ENCODE results near the gene PRKCE. TPM values are rescaled to one million over a fixed set of nuclear protein-coding genes. Genes with fewer than 3 reads are reported as not detected.

The PRKCE gene
- total and polyA plus RNA-seq, 4 experiments from 2014 or later: 1.8 to 21.7 (median 11.0) TPM

DNA sequence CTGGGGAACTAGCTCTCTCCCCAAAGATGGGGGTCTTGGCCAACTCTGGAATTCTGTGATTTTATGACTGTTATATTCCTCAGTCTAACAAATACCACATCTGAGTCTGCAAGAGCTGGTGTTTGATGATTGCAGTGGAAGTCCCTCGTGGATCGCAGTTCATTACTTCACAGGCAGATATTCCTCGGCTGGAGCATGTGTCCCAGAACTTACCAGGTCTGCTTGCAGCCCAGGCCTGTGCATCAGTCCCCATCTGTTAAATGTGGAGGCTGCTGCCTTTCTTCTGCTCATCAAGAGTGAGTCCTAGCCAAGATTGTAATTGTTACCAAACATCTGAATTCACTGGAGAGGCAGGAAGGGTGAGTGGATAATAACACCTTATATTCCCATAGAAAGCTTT lies 55.5 kb downstream of the PRKCE start:
- CTCF ChIA-PET (ENCODE audit: partially characterized antibody): no interaction called here
- Histone ChIP-seq H3K36me3 (ENCODE audit: insufficient read depth, low read length) (no peaks in the 10 kb centered on the region), H3K4me3 (ENCODE audit: low read length in 2 of 2) (no peak overlapping the region), H3K27me3 (ENCODE audit: insufficient read depth, low read length) (no peaks in the 10 kb centered on the region), H3K4me1 (ENCODE audit: insufficient read depth, low read length) (no peaks in the 10 kb centered on the region), H3K27ac (ENCODE audit: low read depth, low read length) (no peak overlapping the region), H3K9me3 (ENCODE audit: control insufficient read depth in 1 of 2, low read length in 2 of 2) (no peaks in the 10 kb centered on the region)
- Mint-ChIP-seq H3K9me3 (peaks cover 0 to 11% (median 3%) of the 10 kb centered on the region in 8 donors), H3K4me1 (peaks cover 0 to 1% (median 0%) of the 10 kb centered on the region in 4 donors), H3K36me3 (peaks cover 15 to 36% of the 10 kb centered on the region in 2 donors), H3K4me3 (no peak overlapping the region), H3K27me3 (no peaks in the 10 kb centered on the region), H3K27ac (no peak overlapping the region)
- DNase-seq: no peak
- intact Hi-C loops (cut with micrococcal nuclease): no loop called here
- POLR2A ChIA-PET (ENCODE audit: partially characterized antibody): no interaction called here

DNA sequence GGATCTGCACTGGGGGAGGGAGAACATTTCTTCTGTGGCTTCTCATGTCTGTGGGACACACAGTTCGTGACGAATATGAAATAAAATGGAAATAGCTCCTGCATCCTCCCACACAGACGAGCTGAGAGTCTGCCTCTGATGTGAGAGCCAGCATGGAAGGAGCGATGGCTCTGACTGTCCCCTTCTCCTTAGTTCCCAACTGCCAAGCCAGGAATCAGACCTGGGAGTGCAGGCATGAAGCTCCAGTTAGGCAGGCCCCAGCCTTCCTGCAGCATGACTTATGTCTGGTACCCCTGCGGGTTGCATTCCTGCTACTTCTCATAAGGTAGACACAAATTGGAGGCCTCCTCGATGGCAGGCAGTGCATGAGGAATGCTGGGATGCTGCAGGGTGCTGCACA lies 56.2 kb downstream of the PRKCE start:
- H3K9me3 ChIP-seq (ENCODE audit: control insufficient read depth in 1 of 2, low read length in 2 of 2): no peaks in the 10 kb centered on the region
- peaks cover 0 to 11% (median 3%) of the 10 kb centered on the region in 8 donors for H3K9me3 Mint-ChIP-seq
- CTCF ChIA-PET (ENCODE audit: partially characterized antibody): no interaction called here
- H3K4me1 ChIP-seq (ENCODE audit: insufficient read depth, low read length): no peaks in the 10 kb centered on the region
- intact Hi-C loops (cut with micrococcal nuclease): no loop called here
- H3K4me3 Mint-ChIP-seq: no peak overlapping the region
- peaks cover 18 to 40% of the 10 kb centered on the region in 2 donors for H3K36me3 Mint-ChIP-seq
- no peak for DNase-seq
- peaks cover 0 to 4% (median 2%) of the 10 kb centered on the region in 4 donors for H3K4me1 Mint-ChIP-seq
- H3K4me3 ChIP-seq (ENCODE audit: low read length in 2 of 2): no peak overlapping the region
- no peak overlapping the region for H3K27ac ChIP-seq (ENCODE audit: low read depth, low read length)
- no peaks in the 10 kb centered on the region for H3K27me3 ChIP-seq (ENCODE audit: insufficient read depth, low read length)
- no peaks in the 10 kb centered on the region for H3K27me3 Mint-ChIP-seq
- POLR2A ChIA-PET (ENCODE audit: partially characterized antibody): no interaction called here
- no peaks in the 10 kb centered on the region for H3K36me3 ChIP-seq (ENCODE audit: insufficient read depth, low read length)
- H3K27ac Mint-ChIP-seq: no peak overlapping the region

DNA sequence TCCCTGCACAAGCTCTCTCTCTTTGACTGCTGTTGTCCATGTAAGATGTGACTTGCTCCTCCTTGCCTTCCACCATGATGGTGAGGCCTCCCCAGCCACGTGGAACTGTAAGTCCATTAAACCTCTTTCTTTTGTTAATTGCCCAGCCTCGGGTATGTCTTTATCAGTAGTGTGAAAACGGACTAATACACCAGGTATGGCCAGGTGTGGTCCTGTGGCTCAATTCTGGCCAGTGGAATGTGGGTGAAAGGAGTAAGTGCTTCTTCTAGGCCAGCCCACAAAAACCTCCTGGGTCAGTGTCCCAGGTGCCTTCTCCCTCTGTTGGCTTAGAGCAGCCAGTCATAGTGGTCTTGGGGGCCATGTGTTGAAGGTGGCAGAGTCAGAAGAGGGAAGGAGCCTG lies 57.0 kb downstream of the PRKCE start:
- intact Hi-C loops (cut with micrococcal nuclease): no loop called here
- Mint-ChIP-seq H3K27ac (peak overlapping the region in 2 of 7 donors; percentile 37 to 84), H3K4me3 (no peak overlapping the region), H3K36me3 (peaks cover 18 to 41% of the 10 kb centered on the region in 2 donors), H3K4me1 (peaks cover 0 to 6% (median 4%) of the 10 kb centered on the region in 4 donors), H3K9me3 (peaks cover 0 to 11% (median 3%) of the 10 kb centered on the region in 8 donors), H3K27me3 (no peaks in the 10 kb centered on the region)
- CTCF ChIA-PET (ENCODE audit: partially characterized antibody): no interaction called here
- no peak overlapping the region for H3K27ac ChIP-seq (ENCODE audit: low read depth, low read length)
- H3K27me3 ChIP-seq (ENCODE audit: insufficient read depth, low read length): no peaks in the 10 kb centered on the region
- no peak overlapping the region for H3K4me3 ChIP-seq (ENCODE audit: low read length in 2 of 2)
- no peaks in the 10 kb centered on the region for H3K4me1 ChIP-seq (ENCODE audit: insufficient read depth, low read length)
- no peaks in the 10 kb centered on the region for H3K9me3 ChIP-seq (ENCODE audit: control insufficient read depth in 1 of 2, low read length in 2 of 2)
- POLR2A ChIA-PET (ENCODE audit: partially characterized antibody): no interaction called here
- H3K36me3 ChIP-seq (ENCODE audit: insufficient read depth, low read length): no peaks in the 10 kb centered on the region
- DNase-seq: no peak

DNA sequence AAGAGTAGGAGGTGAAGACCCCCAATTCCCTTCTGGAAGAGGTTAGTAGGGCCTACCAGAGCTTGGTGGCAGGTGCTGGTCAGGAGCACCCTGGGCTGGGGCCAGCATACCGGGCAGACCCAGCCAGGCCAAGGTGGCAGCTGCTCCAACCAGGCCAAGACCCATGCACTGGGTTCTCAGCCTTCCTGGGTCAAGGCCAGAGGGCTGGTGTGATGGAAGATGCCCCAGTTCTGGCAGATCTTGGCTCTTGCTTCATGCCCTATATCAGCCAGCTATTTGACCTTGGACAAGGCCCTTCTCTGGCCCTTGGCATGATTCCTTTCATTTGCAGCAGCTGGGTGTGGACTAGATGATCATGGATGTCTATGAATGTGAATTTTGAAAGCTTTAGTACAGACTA lies 57.7 kb downstream of the PRKCE start:
- ChIA-PET POLR2A (ENCODE audit: partially characterized antibody) (no interaction called here), CTCF (ENCODE audit: partially characterized antibody) (interaction anchor here (1.4 kb wide), 1 partner anchor 70 kb away, joined by 4 read pairs; no protein-coding TSS in a partner anchor)
- H3K27me3 ChIP-seq (ENCODE audit: insufficient read depth, low read length): no peaks in the 10 kb centered on the region
- H3K9me3 ChIP-seq (ENCODE audit: control insufficient read depth in 1 of 2, low read length in 2 of 2): no peaks in the 10 kb centered on the region
- Mint-ChIP-seq H3K27ac (no peak overlapping the region), H3K9me3 (peaks cover 0 to 13% (median 3%) of the 10 kb centered on the region in 8 donors), H3K27me3 (no peaks in the 10 kb centered on the region), H3K4me3 (no peak overlapping the region), H3K4me1 (peaks cover 0 to 6% (median 5%) of the 10 kb centered on the region in 4 donors), H3K36me3 (peaks cover 18 to 43% of the 10 kb centered on the region in 2 donors)
- intact Hi-C loops (cut with micrococcal nuclease): no loop called here
- no peak overlapping the region for H3K4me3 ChIP-seq (ENCODE audit: low read length in 2 of 2)
- H3K36me3 ChIP-seq (ENCODE audit: insufficient read depth, low read length): no peaks in the 10 kb centered on the region
- H3K27ac ChIP-seq (ENCODE audit: low read depth, low read length): no peak overlapping the region
- no peaks in the 10 kb centered on the region for H3K4me1 ChIP-seq (ENCODE audit: insufficient read depth, low read length)
- DNase-seq: no peak

DNA sequence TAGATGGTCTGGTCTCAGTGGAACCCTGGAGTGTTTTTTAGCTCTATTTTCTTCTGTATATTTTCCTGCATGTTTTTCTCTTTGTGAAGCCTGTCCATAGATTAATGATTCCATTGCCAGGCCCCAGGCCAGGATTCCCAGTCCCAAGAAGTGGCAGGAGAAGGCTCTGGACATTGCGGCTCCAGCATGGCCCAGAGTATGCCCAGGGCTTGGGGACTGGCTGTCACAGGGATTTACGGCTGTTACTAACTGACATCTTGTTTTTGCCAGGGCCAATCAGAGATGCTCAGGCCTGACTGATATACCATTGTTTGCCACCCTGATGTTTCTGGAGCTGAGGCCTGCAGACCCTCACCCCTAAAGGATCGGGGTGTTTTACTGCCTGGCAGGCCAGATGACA lies 59.0 kb downstream of the PRKCE start:
- H3K27me3 ChIP-seq (ENCODE audit: insufficient read depth, low read length): no peaks in the 10 kb centered on the region
- CTCF ChIA-PET (ENCODE audit: partially characterized antibody): no interaction called here
- H3K4me1 Mint-ChIP-seq: peaks cover 0 to 14% (median 5%) of the 10 kb centered on the region in 4 donors
- intact Hi-C loops (cut with micrococcal nuclease): no loop called here
- no peaks in the 10 kb centered on the region for H3K9me3 ChIP-seq (ENCODE audit: control insufficient read depth in 1 of 2, low read length in 2 of 2)
- no peak overlapping the region for H3K27ac ChIP-seq (ENCODE audit: low read depth, low read length)
- H3K36me3 ChIP-seq (ENCODE audit: insufficient read depth, low read length): no peaks in the 10 kb centered on the region
- no peak for DNase-seq
- no peak overlapping the region for H3K4me3 Mint-ChIP-seq
- H3K27me3 Mint-ChIP-seq: no peaks in the 10 kb centered on the region
- peak overlapping the region in 1 of 7 donors; percentile 69 for H3K27ac Mint-ChIP-seq
- POLR2A ChIA-PET (ENCODE audit: partially characterized antibody): no interaction called here
- peaks cover 18 to 52% of the 10 kb centered on the region in 2 donors for H3K36me3 Mint-ChIP-seq
- no peak overlapping the region for H3K4me3 ChIP-seq (ENCODE audit: low read length in 2 of 2)
- no peaks in the 10 kb centered on the region for H3K4me1 ChIP-seq (ENCODE audit: insufficient read depth, low read length)
- peaks cover 0 to 14% (median 3%) of the 10 kb centered on the region in 8 donors for H3K9me3 Mint-ChIP-seq

DNA sequence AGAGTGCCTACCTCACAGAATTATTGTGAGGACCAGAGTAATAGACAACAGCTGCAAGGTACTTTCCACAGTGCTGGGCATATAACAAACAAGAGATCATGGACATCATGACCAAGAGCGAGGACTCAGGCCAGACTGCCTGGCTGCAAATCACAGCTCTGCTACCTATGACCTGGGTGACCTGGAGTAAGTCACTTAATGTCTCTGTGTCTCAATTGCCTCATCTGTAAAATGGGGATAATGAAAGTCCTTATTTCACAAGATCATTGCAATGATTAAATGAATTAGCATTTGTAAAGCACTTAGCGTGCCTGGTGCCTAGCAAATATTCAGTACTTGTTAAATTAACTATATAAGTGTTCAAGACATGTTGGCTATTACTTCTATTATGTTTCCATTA lies 59.7 kb downstream of the PRKCE start:
- H3K27ac Mint-ChIP-seq: no peak overlapping the region
- no peaks in the 10 kb centered on the region for H3K27me3 ChIP-seq (ENCODE audit: insufficient read depth, low read length)
- no peaks in the 10 kb centered on the region for H3K4me1 ChIP-seq (ENCODE audit: insufficient read depth, low read length)
- ChIA-PET CTCF (ENCODE audit: partially characterized antibody) (no interaction called here), POLR2A (ENCODE audit: partially characterized antibody) (no interaction called here)
- H3K27me3 Mint-ChIP-seq: no peaks in the 10 kb centered on the region
- intact Hi-C loops (cut with micrococcal nuclease): no loop called here
- no peaks in the 10 kb centered on the region for H3K36me3 ChIP-seq (ENCODE audit: insufficient read depth, low read length)
- no peaks in the 10 kb centered on the region for H3K9me3 ChIP-seq (ENCODE audit: control insufficient read depth in 1 of 2, low read length in 2 of 2)
- peaks cover 0 to 14% (median 4%) of the 10 kb centered on the region in 8 donors for H3K9me3 Mint-ChIP-seq
- no peak overlapping the region for H3K4me3 Mint-ChIP-seq
- H3K4me3 ChIP-seq (ENCODE audit: low read length in 2 of 2): no peak overlapping the region
- H3K4me1 Mint-ChIP-seq: peaks cover 0 to 14% (median 5%) of the 10 kb centered on the region in 4 donors
- H3K27ac ChIP-seq (ENCODE audit: low read depth, low read length): no peak overlapping the region
- DNase-seq: no peak
- peaks cover 17 to 53% of the 10 kb centered on the region in 2 donors for H3K36me3 Mint-ChIP-seq

DNA sequence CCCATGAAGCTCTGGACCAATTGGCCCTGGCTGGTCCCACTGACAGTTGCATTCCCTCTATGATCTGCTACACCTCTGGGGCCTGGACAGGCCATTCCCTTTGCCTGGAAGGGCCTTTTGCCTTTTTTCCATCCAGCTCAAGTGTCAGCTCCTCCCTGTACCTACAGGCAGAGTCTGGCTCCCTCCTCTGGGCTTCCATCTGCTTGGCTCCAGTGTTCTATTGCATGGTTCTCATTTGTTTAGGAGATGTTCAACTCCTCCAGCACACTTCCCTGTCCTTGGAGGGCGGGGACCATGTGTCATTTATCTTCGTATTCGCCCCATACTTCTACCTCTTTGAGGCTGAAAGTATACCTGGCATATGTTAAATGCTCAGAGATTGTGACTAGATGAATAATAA lies 61.1 kb downstream of the PRKCE start:
- CTCF ChIA-PET (ENCODE audit: partially characterized antibody): no interaction called here
- POLR2A ChIA-PET (ENCODE audit: partially characterized antibody): no interaction called here
- Mint-ChIP-seq H3K9me3 (peaks cover 0 to 10% (median 4%) of the 10 kb centered on the region in 8 donors), H3K27me3 (no peaks in the 10 kb centered on the region), H3K4me3 (no peak overlapping the region), H3K36me3 (peaks cover 10 to 40% of the 10 kb centered on the region in 2 donors), H3K4me1 (peaks cover 0 to 14% (median 5%) of the 10 kb centered on the region in 4 donors), H3K27ac (no peak overlapping the region)
- Histone ChIP-seq H3K9me3 (ENCODE audit: control insufficient read depth in 1 of 2, low read length in 2 of 2) (no peaks in the 10 kb centered on the region), H3K36me3 (ENCODE audit: insufficient read depth, low read length) (no peaks in the 10 kb centered on the region), H3K27me3 (ENCODE audit: insufficient read depth, low read length) (no peaks in the 10 kb centered on the region), H3K4me1 (ENCODE audit: insufficient read depth, low read length) (no peaks in the 10 kb centered on the region), H3K4me3 (ENCODE audit: low read length in 2 of 2) (no peak overlapping the region), H3K27ac (ENCODE audit: low read depth, low read length) (no peak overlapping the region)
- intact Hi-C loops (cut with micrococcal nuclease): no loop called here
- peak in 1 of 5 donors; percentile 34 for DNase-seq

DNA sequence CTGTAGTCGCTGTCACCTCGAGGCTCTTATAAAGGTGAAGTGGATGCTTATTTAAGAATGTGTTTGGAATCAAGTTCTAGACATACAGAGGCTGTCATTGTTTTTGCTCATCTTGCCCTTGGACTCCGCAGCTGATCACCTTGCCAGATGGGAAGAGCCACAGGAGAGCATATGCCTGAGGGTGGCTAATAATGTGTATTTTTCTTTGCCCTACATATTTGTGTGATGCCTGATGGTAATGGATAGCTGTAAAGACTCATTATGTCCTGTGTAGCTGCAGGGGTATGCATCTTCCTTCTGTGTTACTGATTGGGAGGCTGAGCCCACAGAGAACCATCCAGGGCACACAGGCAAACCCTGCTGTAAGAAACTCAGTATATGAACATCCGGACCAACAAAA lies 61.7 kb downstream of the PRKCE start:
- H3K9me3 Mint-ChIP-seq: peaks cover 0 to 9% (median 1%) of the 10 kb centered on the region in 8 donors
- intact Hi-C loops (cut with micrococcal nuclease): no loop called here
- H3K36me3 ChIP-seq (ENCODE audit: insufficient read depth, low read length): no peaks in the 10 kb centered on the region
- no peaks in the 10 kb centered on the region for H3K4me1 ChIP-seq (ENCODE audit: insufficient read depth, low read length)
- H3K27me3 ChIP-seq (ENCODE audit: insufficient read depth, low read length): no peaks in the 10 kb centered on the region
- no peak for DNase-seq
- H3K4me1 Mint-ChIP-seq: peaks cover 0 to 14% (median 5%) of the 10 kb centered on the region in 4 donors
- peaks cover 7 to 35% of the 10 kb centered on the region in 2 donors for H3K36me3 Mint-ChIP-seq
- no peaks in the 10 kb centered on the region for H3K9me3 ChIP-seq (ENCODE audit: control insufficient read depth in 1 of 2, low read length in 2 of 2)
- ChIA-PET CTCF (ENCODE audit: partially characterized antibody) (no interaction called here), POLR2A (ENCODE audit: partially characterized antibody) (no interaction called here)
- no peaks in the 10 kb centered on the region for H3K27me3 Mint-ChIP-seq
- H3K4me3 Mint-ChIP-seq: no peak overlapping the region
- H3K27ac Mint-ChIP-seq: no peak overlapping the region
- no peak overlapping the region for H3K4me3 ChIP-seq (ENCODE audit: low read length in 2 of 2)
- no peak overlapping the region for H3K27ac ChIP-seq (ENCODE audit: low read depth, low read length)

All from CD4-positive, alpha-beta memory T cell (primary cell).